HTERT RPE-1 (cell line): ENCODE results near the gene CPT1C.

Source experiments
- in situ Hi-C: fragments of 300-500 bp; cut with MboI; formaldehyde crosslinking; loops from 4 replicates; pipeline ENCODE4 v1.14.3; 2020; ENCODE audit warnings: low sequenced_read_pairs

Gene CPT1C

GRCh38 chr19:49690656-49691242, at the start of gene CPT1C:
Gene CPT1C (plus strand): TSS chr19:49691116. CDS start chr19:49692253, 1,137 bp downstream.
- in situ Hi-C loops: no loop called here

DNA sequence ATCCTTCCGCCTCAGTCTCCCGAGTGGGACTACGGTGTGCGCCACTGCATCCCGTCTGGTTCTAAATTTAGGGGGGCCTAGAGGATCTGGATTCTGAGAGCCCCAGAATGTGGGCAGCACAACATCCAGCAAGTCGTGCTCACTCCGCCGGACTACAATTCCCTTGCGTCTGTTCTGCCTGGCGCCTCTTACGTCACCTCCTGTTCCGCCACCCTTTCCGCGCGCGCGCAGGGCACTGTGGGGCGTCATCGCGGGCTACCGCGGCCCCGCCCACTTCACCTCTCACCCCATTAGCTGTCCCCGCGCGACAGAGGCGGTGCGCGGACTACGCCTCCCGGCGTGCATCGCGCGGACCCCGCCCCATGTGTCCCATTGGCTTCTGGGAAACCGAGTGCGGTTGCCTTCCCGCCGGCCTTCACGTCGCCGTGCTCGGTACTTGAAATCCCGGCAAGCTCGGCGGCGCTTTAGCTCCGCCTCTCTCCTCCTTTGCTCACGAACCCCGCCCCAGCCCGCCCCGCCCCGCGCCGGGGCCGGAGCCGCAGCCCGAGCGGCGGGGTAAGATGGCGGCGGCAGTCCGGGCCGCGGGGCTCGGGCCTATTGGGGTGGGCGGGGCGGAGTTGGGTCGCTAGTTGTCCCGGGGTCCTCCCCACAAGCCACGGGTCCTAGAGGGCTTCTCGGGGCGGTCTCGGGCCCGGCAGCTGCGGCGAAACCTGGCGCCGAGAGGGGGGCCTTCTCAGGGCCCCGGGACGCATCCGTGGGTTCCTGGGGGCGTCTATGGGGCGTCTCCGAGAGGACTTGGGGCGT, 49.0 kb upstream of the CPT1C start, which contains the start of gene SCAF1:
Gene SCAF1 (plus strand): TSS at position 522 of the 804 bp plus-strand sequence. CDS start 2,818 bp downstream, outside the sequence.
- in situ Hi-C loops: no loop called here

- in situ Hi-C loops: no loop called here
Observed at GRCh38 chr19:49642492-49643035, 48.4 kb upstream of the CPT1C start.

- in situ Hi-C loops: no loop called here
Observed at GRCh38 chr19:49643466-49643865, 47.5 kb upstream of the CPT1C start.

DNA sequence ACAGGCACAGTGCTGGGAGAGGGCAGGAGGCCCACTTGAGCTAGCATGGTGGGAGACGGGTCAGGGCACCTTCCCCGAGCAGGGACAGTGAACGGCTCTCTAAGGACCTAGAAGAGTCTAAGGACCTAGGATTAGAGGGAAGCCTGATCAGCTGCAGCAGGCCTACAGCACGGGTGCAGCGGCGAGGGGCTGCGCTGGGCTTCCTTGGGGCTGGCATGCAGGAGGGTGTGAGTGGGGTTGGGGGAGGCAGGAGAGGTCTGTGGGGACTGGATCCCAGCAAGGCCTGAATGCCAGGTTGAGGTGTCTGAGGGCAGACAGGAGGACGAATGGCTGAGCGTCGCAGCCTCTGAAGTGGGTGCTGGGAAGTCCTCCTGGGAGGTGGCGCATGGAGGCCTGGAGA, 45.3 kb upstream of the CPT1C start:
- in situ Hi-C loops: no loop called here

DNA sequence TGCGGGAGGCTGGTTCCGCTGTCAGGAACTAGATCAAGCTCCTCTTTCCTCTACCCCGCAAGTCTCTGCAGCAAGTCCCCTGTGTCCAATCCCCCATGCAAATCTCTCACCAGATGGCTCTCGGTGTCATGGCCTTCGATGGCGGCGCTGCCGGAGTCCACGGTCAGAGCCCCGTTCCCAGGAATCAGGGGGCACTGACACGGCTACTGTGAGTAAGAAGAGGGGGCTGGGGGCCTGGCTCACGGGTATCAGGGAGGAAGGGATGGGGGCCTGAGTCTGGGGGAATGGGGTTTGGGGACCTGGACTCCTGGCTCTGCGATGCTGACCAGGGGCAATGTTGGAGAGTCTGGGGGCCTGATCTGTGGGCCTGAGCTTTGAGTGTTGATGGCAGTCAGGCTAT, 44.9 kb upstream of the CPT1C start:
- in situ Hi-C loops: no loop called here

- in situ Hi-C loops: no loop called here
Observed at GRCh38 chr19:49646586-49646985, 44.3 kb upstream of the CPT1C start.

DNA sequence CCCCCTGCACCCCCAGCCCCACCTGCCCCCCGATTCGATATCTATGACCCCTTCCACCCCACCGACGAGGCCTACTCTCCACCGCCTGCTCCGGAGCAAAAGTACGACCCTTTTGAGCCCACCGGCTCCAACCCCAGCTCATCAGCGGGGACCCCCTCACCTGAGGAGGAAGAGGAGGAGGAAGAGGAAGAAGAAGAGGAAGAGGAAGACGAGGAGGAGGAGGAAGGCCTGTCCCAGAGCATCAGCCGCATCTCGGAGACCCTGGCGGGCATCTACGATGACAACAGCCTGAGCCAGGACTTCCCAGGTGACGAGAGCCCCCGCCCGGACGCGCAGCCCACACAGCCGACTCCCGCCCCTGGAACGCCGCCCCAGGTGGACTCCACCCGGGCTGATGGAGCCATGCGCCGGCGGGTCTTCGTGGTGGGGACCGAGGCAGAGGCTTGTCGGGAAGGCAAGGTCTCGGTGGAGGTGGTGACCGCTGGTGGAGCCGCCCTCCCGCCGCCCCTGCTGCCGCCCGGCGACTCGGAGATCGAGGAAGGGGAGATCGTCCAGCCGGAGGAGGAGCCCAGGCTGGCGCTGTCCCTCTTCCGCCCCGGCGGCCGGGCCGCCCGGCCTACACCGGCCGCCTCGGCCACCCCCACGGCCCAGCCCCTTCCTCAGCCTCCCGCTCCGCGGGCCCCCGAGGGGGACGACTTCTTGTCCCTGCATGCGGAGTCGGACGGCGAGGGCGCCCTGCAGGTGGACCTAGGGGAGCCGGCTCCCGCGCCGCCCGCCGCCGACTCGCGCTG, 39.7 kb upstream of the CPT1C start:
- in situ Hi-C loops: no loop called here

DNA sequence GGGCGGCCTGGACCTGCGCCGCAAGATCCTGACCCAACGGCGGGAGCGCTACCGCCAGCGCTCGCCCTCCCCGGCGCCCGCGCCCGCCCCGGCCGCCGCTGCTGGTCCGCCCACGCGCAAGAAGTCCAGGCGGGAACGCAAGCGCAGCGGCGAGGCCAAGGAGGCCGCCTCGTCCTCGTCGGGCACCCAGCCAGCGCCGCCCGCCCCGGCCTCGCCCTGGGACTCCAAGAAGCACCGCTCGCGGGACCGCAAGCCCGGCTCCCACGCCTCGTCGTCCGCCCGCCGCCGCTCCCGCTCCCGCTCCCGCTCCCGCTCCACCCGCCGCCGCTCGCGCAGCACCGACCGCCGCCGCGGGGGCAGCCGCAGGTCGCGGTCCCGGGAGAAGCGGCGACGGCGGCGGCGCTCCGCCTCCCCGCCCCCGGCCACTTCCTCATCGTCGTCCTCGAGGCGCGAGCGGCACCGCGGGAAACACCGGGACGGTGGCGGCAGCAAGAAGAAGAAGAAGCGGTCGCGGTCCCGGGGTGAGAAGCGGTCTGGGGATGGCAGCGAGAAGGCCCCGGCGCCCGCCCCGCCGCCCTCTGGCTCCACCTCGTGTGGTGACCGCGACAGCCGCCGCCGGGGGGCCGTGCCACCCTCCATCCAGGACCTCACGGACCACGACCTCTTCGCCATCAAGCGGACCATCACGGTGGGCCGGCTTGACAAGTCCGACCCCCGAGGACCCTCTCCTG, 38.9 kb upstream of the CPT1C start:
- in situ Hi-C loops: no loop called here

DNA sequence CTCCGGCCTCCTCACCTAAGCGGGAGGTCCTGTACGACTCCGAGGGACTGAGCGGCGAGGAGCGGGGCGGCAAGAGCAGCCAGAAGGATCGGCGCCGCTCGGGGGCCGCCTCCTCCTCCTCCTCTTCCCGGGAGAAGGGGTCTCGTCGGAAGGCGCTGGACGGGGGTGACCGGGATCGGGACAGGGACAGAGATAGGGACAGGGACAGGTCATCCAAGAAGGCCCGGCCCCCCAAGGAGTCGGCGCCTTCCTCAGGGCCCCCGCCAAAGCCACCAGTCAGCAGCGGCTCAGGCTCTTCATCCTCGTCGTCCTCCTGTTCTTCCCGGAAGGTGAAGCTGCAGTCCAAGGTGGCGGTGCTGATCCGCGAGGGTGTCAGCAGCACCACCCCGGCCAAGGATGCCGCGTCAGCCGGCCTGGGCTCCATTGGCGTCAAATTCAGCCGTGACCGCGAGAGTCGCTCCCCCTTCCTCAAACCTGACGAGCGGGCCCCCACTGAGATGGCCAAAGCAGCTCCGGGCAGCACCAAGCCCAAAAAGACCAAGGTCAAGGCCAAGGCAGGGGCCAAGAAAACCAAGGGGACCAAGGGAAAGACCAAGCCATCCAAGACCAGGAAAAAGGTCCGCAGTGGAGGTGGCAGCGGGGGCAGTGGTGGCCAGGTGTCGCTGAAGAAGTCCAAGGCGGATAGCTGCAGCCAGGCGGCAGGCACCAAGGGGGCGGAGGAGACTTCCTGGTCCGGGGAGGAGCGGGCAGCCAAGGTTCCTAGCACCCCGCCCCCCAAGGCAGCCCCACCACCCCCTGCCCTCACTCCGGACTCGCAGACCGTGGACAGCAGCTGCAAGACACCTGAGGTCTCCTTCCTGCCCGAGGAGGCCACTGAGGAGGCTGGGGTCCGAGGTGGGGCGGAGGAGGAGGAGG, 38.1 kb upstream of the CPT1C start:
- in situ Hi-C loops: no loop called here

DNA sequence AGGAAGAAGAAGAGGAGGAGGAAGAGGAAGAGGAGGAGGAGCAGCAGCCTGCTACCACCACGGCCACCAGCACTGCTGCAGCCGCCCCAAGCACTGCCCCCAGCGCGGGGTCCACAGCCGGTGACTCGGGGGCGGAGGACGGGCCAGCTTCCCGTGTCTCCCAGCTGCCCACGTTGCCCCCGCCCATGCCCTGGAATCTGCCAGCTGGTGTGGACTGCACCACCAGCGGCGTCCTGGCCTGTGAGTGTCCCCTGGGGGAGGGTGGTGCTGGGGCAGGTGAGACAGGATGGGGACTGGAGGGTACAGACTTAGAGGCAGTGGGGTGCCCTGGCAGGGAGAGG, 37.5 kb upstream of the CPT1C start:
- in situ Hi-C loops: no loop called here

DNA sequence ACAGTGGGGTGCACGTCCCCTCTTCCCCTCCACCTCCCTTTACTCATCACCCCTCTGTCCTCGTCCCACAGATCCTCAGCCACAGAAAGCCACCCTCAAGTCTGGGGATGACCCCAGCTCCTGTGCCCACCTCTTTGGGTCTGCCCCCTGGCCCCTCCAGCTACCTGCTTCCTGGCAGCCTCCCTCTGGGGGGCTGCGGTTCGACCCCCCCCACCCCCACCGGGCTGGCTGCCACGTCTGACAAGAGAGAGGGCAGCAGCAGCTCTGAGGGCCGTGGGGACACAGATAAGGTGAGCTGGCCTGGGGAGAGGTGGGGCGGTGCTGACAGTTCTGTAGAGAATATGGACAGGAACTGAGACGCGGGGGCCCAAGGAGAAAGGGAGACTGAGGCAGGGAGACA, 36.3 kb upstream of the CPT1C start:
- in situ Hi-C loops: no loop called here

DNA sequence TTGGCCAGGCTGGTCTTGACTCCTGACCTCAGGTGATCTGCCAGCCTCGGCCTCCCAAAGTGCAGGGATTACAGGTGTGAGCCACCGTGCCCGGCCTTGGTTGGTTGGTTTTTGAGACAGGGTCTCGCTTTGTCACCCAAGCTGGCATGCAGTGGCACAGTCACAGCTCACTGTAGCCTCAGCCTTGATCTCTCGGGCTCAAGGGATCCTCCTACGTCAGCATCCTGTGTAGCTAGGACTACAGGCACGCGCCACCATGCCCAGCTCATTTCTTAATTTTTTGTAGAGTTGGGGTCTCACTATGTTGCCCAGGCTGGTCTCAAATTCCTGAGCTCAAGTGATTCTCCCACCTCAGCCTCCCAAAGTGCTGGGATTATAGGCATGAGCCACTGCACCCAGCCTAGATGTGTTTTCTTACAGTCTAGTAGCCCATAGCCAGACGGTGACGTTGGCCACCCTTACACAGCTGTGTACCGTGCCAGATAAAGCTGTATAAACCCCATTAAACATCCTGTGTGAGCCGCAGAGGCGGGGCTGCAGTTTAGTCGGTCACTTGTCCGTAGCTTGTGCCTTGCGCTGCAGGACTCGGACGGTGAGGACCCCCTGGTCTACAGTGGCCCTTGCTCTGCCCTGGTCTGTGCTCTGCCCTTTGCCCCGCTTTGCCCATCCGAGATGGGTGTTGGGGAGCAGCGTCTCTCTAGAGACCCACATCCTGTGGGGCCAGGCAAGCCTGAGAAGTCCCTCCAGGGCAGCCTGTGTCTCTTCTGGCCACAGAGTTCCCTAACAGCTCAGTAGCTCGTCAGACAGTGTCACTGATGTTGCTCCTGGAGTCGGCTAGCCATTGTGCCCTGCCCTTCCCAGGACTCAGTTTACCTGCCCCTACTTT, 35.1 kb upstream of the CPT1C start:
- in situ Hi-C loops: no loop called here

GRCh38 chr19:49656456-49657109, 34.3 kb upstream of the CPT1C start:
- in situ Hi-C loops: no loop called here

GRCh38 chr19:49657493-49658138, 33.3 kb upstream of the CPT1C start:
- in situ Hi-C loops: no loop called here

- in situ Hi-C loops: no loop called here
Observed at GRCh38 chr19:49658139-49658517, 32.8 kb upstream of the CPT1C start.

DNA sequence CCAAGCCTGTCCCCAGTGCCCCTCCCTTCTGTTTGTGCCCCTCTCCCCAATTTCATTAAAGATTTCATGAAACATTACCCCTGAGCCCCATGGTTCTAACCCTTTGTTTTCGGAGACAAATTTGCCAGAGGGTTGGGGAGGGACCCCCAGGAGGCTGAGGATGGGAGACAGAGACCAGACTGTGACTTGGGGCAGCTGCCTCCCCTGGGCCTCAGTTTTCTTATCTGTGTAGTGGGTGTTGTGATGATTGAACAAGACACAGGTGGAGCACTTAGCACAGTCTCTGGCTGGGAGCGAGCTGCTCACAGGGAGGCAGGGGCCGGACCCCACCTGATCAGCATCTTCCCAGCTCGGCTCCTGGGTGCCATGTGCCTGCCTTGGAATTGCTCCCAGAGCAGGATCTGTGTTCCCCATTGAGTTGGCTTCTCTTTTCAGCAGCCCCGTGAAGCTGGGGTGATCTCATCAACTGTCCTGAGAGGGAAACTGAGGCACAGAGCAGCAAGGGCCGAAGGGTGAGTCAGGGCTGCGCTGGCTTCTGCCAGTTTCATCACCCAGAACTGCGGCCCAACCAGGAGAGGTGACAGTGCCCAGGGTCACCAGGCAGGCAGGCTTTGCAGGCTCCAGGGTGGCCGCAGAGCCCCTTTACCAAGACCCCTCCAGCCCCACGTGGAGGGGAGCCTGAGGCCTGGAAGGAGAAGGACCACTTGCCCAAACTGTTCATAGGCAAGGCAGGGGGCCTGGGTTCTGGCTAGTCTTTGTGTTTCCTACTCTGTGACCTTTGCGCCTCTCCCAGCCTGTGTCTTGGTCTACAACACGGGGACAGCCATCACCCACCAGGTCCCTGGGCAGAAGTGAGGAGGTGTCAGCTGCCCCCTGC, 32.1 kb upstream of the CPT1C start:
- in situ Hi-C loops: no loop called here
